NCI-H1105 (cell line): ENCODE data around the gene ZMAT5.

Source experiments
- DNase-seq: peaks from one replicate; lab custom pipeline; 2025; lab: John Stamatoyannopoulos, UW

Gene ZMAT5

GRCh38 chr22:29706486-29706885 lies 60.3 kb downstream of the ZMAT5 start:
- no peak for DNase-seq

DNA sequence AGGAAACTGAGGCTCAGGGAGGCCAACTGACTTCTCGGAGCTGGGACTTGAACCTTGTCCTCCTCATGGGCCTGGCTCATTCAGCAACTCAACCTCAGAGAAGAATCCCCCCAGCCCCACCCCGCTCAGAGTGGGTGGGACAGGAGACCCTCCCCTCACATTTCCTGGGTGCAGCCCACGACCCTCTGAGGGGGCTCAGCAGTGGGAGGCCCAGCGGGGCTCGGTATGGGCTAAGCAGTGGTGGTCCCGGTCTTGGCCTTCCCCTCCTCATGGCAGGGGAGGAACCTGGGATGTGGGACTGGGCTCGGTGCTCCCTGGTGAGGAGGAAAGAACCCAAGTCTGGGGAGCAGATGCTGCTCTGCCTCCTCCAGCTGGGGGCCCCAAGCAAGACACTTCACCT lies 61.2 kb downstream of the ZMAT5 start:
- no peak for DNase-seq

DNA sequence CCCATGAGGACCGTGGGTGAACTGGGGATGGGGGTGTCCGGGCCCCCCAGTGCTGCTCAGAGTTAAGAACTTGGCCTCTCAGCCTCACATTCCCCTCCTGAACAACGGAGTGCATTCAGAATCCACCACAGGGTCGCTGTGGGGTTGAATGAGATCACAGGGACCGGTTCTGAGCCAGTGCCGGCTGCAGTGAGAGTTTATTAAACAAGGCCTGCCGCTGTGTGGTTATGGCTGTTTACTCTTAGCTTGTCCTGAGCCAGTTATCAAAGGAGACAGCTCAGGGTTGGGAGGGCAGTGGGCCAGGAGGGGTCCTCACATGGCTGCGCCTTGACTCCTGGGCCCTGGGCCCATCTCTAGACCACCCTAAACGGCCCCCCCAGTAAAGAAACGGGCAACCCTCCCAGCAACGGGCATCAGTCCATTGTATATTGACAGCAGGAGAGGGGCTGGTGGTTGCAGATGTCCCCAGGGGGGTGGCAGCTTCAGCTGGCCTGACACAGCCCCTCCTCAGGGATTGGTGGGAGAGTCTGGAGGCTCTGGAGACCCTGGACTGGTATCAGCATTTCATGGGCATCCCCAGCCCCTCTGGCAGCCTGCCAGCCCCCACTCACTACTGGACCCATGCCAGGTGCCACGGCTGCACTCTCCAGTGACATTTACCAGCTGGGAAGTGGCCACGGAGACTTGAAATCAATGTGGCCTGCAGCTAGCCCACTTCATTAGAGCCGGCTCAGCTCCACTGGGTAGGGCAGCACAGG lies 62.1 kb downstream of the ZMAT5 start:
- no peak for DNase-seq

- DNase-seq = no peak
These were observed 63.1 kb downstream of the ZMAT5 start for GRCh38 chr22:29703569-29704195.

- DNase-seq = no peak
These were observed 63.8 kb downstream of the ZMAT5 start for GRCh38 chr22:29702931-29703501.

DNA sequence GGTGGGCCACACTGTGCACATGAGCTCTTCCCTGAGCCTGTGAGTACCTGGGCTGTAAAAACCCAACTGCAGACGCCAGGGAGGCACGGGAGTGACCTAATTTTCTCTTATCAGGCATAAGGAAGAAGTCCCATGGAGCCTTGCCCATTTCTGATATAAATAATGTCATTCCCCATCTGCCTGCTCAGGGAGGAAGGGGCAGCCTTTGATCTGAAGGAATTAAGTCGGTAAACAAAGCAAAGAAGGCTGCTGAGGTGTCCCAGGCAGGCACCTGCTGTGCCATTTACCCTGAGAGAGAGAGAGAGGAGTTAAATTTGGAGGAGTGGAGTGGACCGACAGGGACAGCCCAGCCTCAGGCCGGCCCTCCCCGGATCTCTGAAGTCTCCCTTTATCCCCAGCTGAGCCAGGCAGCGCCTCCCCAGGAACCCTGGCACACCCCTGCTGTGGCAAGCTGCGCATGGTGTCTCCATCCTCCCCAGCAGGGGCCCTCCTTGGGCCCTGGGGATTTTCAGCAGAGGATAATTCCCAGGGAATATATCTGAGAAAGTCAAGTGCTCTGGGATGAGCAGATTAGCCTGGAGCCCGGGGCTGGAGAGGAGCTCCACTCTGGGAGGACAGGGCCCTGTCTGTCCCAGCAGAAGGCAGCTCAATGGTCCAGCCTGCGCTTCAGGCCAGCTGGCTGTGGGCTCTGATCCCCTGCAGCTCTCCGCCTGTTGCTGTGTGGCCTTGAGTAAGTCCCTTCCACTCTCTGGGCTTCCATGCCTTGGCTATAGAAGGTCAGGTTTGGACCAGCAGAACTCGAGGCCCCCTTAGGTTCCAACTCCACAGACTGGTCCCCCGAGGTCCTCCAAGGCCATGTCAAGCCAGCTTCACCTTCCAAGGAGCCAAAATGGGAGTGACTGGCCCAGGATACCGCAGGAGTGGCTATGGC lies 64.5 kb downstream of the ZMAT5 start:
- no peak for DNase-seq

DNA sequence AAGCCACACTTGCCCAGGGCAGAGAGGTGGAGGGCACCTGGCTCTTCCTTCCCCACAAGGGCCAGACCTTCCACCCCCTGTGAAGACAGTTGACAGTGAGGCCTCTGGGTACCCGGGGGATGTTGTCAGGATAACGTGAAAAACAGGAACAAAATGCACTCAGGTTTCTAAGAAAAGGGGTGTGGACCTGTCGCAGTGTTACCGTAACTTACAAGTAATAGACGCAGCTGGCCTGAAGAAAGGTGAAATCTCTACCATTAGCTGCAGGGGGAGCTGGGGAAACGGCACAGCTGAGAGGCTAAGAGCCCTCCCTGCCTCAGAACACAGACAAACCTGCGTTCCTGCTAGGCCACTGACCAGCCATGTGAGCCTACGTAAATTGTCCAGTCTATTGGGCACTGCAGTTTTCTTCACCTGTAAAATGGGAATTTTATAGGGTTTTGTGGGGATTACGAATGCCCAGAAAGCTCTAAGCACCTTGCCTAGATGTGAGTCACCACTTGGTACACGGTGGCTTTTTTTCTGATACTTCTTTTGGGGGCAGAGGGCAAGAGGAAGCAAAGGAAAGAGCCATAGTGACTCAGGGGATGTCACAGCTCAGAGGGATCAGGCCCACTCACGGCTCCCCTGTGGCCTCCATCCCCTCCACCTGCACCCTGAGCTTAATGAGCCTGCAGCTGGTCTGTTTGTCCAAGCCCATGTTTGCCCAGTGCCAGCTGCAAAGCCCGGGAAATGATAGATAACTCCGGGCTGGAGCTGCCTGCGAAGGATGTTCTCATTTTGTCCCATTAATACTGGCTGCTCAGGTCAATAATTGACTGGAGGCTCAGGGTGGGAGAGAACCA lies 65.4 kb downstream of the ZMAT5 start:
- peak; percentile 48 for DNase-seq

DNA sequence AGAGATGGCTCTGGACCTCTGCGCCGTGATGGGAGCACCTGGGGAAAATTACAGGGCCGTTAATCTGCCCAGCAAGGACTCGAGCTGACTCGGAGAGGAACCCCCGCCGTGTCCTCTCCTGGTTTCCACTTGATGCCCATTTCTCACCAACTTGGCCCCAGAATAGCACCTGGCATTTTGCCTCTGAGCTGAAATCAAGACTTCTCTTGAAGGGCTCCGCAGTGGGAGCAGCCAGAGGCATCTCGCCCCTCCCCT lies 66.0 kb downstream of the ZMAT5 start:
- no peak for DNase-seq

GRCh38 chr22:29700206-29700899 lies 66.5 kb downstream of the ZMAT5 start:
- DNase-seq = peak; percentile 29

DNA sequence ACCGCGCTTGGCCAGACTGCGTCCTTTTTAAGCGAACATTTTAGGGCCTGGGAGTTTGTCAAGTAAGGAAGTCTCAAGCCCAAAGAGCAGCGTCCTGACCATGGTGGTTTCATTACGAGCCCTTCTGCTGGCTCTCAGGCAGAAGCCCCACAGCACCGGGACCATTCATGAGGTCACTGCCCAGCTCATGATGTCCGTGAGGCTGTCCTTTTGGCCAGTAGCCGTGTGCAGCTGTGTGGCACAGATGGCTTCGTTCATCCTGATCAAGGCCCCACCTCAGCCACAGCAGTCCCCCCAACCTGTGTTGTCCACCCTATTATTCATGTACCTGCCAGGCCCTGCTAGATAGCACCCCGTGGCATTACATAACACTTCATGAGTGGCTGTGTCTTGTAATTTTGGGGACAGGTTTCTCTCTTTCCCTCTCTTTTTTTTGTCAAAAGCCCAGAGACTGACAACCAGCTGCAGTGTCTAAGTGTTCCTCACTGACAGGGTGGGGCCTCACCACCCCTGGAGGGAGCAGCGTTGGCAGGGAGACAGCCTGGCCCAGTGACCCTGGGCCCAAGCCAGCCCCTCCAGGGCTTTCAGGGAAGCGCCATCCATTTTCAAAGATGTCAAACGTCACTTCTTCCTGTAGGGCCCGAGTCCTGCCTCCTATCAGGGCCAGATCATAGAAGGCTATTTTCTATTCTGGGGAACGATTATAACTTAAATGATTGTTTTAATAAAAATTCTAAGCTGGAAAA lies 68.8 kb downstream of the ZMAT5 start:
- no peak for DNase-seq

DNA sequence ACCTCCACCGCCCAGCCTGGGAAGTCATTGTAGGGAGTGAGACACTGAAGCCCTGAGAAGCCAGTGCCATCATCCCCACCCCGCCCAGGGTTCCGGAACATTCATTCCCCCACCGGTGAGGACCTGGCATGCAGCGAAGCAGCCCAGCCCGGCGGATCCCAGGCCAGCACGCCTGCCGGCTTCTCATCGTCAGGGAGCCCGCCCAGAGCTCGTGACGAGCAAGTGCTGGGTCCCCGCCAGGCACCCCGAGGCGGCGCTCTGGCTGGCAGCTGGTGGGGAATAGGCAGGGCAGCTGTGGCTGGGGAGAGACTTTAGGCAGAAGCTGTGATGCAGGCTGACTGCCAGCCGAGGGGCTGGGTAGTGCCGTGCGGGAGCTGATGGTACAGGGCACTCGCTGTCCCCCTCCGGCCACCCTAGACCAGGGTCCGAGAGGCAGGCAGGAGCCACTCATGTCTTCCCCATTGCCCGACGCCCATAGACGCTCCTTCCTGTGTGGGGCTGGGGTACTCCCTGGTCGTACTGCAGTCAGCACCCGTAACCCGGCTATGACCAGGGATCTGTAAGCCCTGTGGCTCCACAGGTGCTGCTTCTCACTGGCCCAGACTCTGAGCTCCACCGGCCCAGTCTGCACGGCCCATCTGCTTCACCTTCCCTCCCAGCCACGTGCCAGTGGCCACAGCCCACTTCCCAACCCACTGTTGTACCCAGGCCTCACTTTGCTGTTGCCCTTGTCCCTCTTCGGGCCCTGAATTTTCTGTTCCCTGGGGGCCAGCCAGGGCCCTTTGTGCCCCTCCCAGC lies 71.5 kb downstream of the ZMAT5 start:
- DNase-seq = peak; percentile 69

DNA sequence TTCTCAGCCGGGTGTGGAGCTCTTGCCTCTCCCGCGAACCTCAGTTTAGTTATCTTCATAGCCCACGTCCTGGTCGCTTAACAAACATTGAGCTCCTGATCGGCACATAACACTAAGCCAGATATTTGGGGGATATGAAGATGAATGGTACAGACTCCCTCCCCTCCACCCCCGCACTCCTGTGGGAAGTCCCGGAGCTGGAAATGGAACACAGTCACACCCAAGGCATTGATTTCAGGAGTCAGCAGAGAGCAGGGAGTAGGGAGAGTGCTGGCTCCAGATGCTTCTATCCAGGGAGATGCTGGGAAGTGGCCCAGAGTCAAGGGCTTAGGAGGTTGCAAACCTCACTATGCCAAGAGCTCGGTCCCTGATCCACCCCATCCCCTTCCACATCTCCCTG lies 73.1 kb downstream of the ZMAT5 start:
- DNase-seq = no peak

DNA sequence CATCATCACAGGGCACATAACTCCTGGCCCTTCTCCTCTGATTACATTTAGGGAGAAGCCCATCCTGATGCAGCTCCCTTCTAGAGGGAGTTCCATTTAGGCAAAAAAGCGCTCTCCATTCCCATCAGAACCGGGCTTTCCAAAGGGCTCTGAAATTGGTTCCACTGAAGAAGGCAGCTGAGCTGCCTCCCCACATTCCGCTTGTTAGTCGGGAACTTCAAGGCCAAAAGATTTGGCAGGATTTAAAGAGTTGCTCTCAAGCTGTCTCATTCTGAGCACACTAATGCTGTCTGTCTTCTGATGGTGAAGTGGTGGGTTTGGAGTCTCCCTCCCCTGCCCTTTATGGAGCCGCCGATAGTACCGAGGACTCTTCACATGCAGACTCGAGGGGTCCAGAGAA lies 73.6 kb downstream of the ZMAT5 start:
- DNase-seq = no peak

- DNase-seq = no peak
These were observed 74.5 kb downstream of the ZMAT5 start for GRCh38 chr22:29692327-29692640.

GRCh38 chr22:29691636-29692326 lies 75.0 kb downstream of the ZMAT5 start:
- no peak for DNase-seq

DNA sequence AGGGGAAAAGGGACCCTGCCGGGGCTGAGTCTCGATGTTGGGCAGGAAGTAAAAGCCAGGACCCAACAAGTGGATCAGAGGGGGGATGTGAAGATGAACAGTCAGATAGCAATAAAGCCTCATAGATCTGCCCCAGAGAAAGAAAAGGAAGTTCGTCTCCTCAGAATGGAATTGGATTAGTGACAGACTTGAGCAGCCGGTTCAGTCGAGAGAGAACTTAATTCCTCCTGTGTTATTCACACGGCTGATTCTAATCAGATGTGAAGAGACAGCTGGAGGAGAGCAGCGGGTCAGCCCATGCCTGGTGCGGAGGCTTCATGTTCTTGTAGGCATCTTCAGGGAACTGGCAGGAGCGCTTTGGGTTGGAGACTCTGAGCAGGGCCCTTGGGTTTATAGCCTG lies 76.3 kb downstream of the ZMAT5 start:
- DNase-seq = no peak

DNA sequence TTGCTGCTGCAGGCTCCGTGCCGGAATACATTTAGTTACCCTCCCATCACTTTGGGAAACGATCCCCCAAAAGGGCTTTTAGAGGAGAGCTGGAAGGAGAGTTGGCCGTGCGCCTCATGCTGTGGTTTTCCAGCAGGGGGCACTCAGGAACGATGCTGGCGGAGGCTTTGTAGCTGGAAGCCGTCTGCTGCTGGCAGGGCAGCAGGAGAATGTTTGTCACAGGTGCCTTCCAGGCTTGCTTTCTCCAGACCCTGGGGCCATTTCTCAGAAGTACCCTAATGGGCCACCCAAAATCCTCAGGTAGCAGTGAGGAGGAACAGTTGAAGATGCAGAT lies 77.0 kb downstream of the ZMAT5 start:
- DNase-seq = peak; percentile 30

- no peak for DNase-seq
These were observed 77.5 kb downstream of the ZMAT5 start for GRCh38 chr22:29689206-29689879.

DNA sequence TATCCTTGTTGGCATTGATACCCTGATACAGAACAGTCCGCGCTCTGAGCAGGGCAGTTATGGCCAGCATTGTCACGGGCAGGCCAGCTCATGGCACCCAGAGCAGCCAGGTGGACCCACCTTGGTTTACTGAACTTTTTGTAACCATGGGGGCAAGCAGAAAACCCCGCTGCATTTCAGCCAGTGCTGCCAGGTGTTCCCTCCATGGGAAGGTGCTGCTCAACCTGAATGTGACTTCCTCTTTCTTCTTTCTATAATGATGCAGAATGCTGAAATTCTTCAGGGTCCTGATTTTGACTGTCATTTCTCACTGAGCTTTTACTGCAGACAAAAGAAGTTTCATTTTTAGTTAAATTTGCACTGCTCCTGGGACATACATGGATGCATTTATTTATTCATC lies 82.6 kb downstream of the ZMAT5 start:
- DNase-seq = no peak
